Neural cell (in vitro differentiated cells): ENCODE results near the gene FBXO5. TPM values are rescaled to one million over a fixed set of nuclear protein-coding genes. Genes with fewer than 3 reads are reported as not detected.

Experiments used
- H2AFZ ChIP-seq: fragments of 200-600, 300-800 bp; sonication (generic), shearing (Covaris generic); 2 replicates; pipeline ENCODE4 v1.6.0; 2014; ENCODE audit warnings: low read depth, mild to moderate bottlenecking, antibody characterized with exemption, low read length, moderate library complexity
- H3F3A ChIP-seq: fragments of 200-600 bp; shearing (Covaris generic); 2 replicates; pipeline ENCODE4 v1.6.1; 2016; ENCODE audit warnings: mild to moderate bottlenecking, moderate library complexity, mixed read lengths, antibody characterized with exemption, low read length; ENCODE audit not compliant: insufficient read depth, poor library complexity, severe bottlenecking
- H3K27ac ChIP-seq: fragments of 200-600, 300-800 bp; sonication (generic), shearing (Covaris generic); 2 replicates; pipeline ENCODE4 v1.5.1; 2014; ENCODE audit warnings: mild to moderate bottlenecking, low read length, moderate library complexity
- H3K27me3 ChIP-seq: fragments of 300-800, 200-600 bp; sonication (generic), shearing (Covaris generic); 2 replicates; pipeline ENCODE4 v1.6.0; 2014; ENCODE audit warnings: mild to moderate bottlenecking, low read depth, low read length, moderate library complexity; ENCODE audit not compliant: insufficient read depth
- H3K36me3 ChIP-seq: fragments of 300-800, 200-600 bp; sonication (generic), shearing (Covaris generic); 2 replicates; pipeline ENCODE4 v1.5.1; 2014; ENCODE audit warnings: mild to moderate bottlenecking, antibody characterized with exemption, low read length, moderate library complexity; ENCODE audit not compliant: insufficient read depth
- H3K4me2 ChIP-seq: fragments of 300-800, 200-600 bp; sonication (generic), shearing (Covaris generic); 2 replicates; pipeline ENCODE4 v1.6.0; 2014; ENCODE audit warnings: mild to moderate bottlenecking, low read length
- H3K4me3 ChIP-seq: fragments of 300-800, 200-600 bp; sonication (generic), shearing (Covaris generic); 2 replicates; pipeline ENCODE4 v1.5.1; 2014; ENCODE audit warnings: mild to moderate bottlenecking, low read length, moderate library complexity
- H3K79me2 ChIP-seq: fragments of 200-600 bp; shearing (Covaris generic); replicated peaks from 2 replicates; pipeline ENCODE4 v1.6.0; 2014; ENCODE audit warnings: mild to moderate bottlenecking, low read length, moderate library complexity; ENCODE audit not compliant: insufficient read depth
- H3K9ac ChIP-seq: fragments of 300-800, 200-600 bp; sonication (generic), shearing (Covaris generic); 2 replicates; pipeline ENCODE4 v1.6.1; 2016; ENCODE audit warnings: mild to moderate bottlenecking, low read length, mixed read lengths
- H3K9me2 ChIP-seq: fragments of 200-600 bp; shearing (Covaris generic); 2 replicates; pipeline ENCODE4 v1.6.1; 2016; ENCODE audit warnings: mild to moderate bottlenecking, low read length, mixed read lengths; ENCODE audit not compliant: insufficient read depth
- H3K9me3 ChIP-seq: fragments of 200-600, 300-800 bp; sonication (generic), shearing (Covaris generic); 2 replicates; pipeline ENCODE4 v1.6.1; 2016; ENCODE audit warnings: mild to moderate bottlenecking, mixed run types, low read length, moderate library complexity, mixed read lengths
- H4K20me1 ChIP-seq: fragments of 200-600 bp; shearing (Covaris generic); 2 replicates; pipeline ENCODE4 v1.6.1; 2016; ENCODE audit warnings: mild to moderate bottlenecking, mixed run types; ENCODE audit not compliant: insufficient read depth
- CTCF ChIP-seq: fragments of 450-650 bp; IDR thresholded peaks from 2 replicates; pipeline ENCODE4 v1.5.1; 2014; ENCODE audit warnings: antibody characterized with exemption, mild to moderate bottlenecking, moderate library complexity; ENCODE audit not compliant: poor library complexity, severe bottlenecking
- EP300 ChIP-seq: fragments of 450-650 bp; conservative IDR thresholded peaks from 2 replicates; pipeline ENCODE4 v1.6.1; 2014; ENCODE audit warnings: antibody characterized with exemption, mild to moderate bottlenecking, moderate library complexity; ENCODE audit not compliant: poor library complexity, severe bottlenecking
- EZH2 ChIP-seq: fragments of 200-600, 300-800 bp; shearing (Covaris generic), sonication (generic); IDR thresholded peaks from 2 replicates; pipeline ENCODE4 v1.6.1; 2014; ENCODE audit warnings: antibody characterized with exemption, low read length, borderline replicate concordance, mild to moderate bottlenecking; ENCODE audit not compliant: insufficient read depth, poor library complexity, severe bottlenecking
- MXI1 ChIP-seq: fragments of 450-650 bp; conservative IDR thresholded peaks from 2 replicates; pipeline ENCODE4 v1.6.1; 2014; ENCODE audit warnings: antibody characterized with exemption, mild to moderate bottlenecking; ENCODE audit not compliant: poor library complexity, severe bottlenecking
- POLR2AphosphoS5 ChIP-seq: IDR thresholded peaks from 2 replicates; pipeline ENCODE4 v1.6.1; 2012
- RAD21 ChIP-seq: fragments of 450-650 bp; conservative IDR thresholded peaks from 2 replicates; pipeline ENCODE4 v1.6.1; 2014; ENCODE audit warnings: antibody characterized with exemption, mild to moderate bottlenecking, moderate library complexity
- REST ChIP-seq: IDR thresholded peaks from 2 replicates; pipeline ENCODE4 v1.6.1; 2012; ENCODE audit warnings: borderline replicate concordance
- SMC3 ChIP-seq: fragments of 450-650 bp; conservative IDR thresholded peaks from 2 replicates; pipeline ENCODE4 v1.6.1; 2014; ENCODE audit warnings: antibody characterized with exemption, mild to moderate bottlenecking, moderate library complexity; ENCODE audit not compliant: poor library complexity
- TAF1 ChIP-seq: IDR thresholded peaks from 2 replicates; pipeline ENCODE4 v1.6.1; 2012; ENCODE audit warnings: low read depth
- polyA plus RNA-seq: library from polyadenylated mRNA; depleted of rRNA; stranded (reverse); fragments of >200 nt; gene quantifications from 2 replicates; pipeline ENCODE4 v1.2.3, GENCODE V29; 2014

The FBXO5 gene
- polyA plus RNA-seq, 1 donor from 2014 or later: 8.7 TPM

- Histone ChIP-seq H3K27me3 (no peaks in the 10 kb centered on the region), H3K9ac (no peak overlapping the region), H2AFZ (no peak overlapping the region), H3K9me3 (no peaks in the 10 kb centered on the region), H3K79me2 (no peaks in the 10 kb centered on the region), H3K4me3 (no peak overlapping the region), H4K20me1 (no peaks in the 10 kb centered on the region), H3K4me2 (no peak overlapping the region), H3K9me2 (no peaks in the 10 kb centered on the region), H3K27ac (no peak overlapping the region), H3F3A (no peaks in the 10 kb centered on the region), H3K36me3 (peaks cover under 1% of the 10 kb centered on the region)
- no peak for TF ChIP-seq SMC3
- peak; percentile 3 for TF ChIP-seq RAD21
- peak; percentile 33 for TF ChIP-seq CTCF
- no peak for TF ChIP-seq MXI1
These were observed 41.8 kb upstream of the FBXO5 start for GRCh38 chr6:153024709-153025017.

GRCh38 chr6:153023977-153024708, 41.3 kb upstream of the FBXO5 start:
- TF ChIP-seq EZH2: no peak
- peak; percentile 60 for TF ChIP-seq SMC3
- TF ChIP-seq MXI1: no peak
- TF ChIP-seq EP300: no peak
- TF ChIP-seq TAF1: no peak
- TF ChIP-seq POLR2AphosphoS5: no peak
- TF ChIP-seq CTCF: peak; percentile 71
- TF ChIP-seq REST: no peak
- peak; percentile 53 for TF ChIP-seq RAD21
- Histone ChIP-seq H3K27me3 (no peaks in the 10 kb centered on the region), H2AFZ (no peak overlapping the region)

More at GRCh38 chr6:153023977-153024708, 41.3 kb upstream of the FBXO5 start:
- Histone ChIP-seq H3K79me2 (no peaks in the 10 kb centered on the region), H3K36me3 (peaks cover 5% of the 10 kb centered on the region), H3F3A (no peaks in the 10 kb centered on the region), H3K9ac (no peak overlapping the region), H3K4me3 (no peak overlapping the region), H4K20me1 (no peaks in the 10 kb centered on the region), H3K4me2 (no peak overlapping the region), H3K9me3 (no peaks in the 10 kb centered on the region), H3K27ac (no peak overlapping the region), H3K9me2 (no peaks in the 10 kb centered on the region)
